Tongue (tissue), 2 donors: Measurements from ENCODE around the gene IKZF5. TPM values are rescaled to one million over a fixed set of nuclear protein-coding genes. Genes with fewer than 3 reads are reported as not detected.
A peak's percentile ranks its signal among the peaks of the same experiment; 100 is the strongest.

Experiments
- DNase-seq: peaks from one replicate; pipeline ENCODE4 v3.0.0-alpha.2; 2015
- total RNA-seq: library from RNA; depleted of rRNA; stranded (reverse); fragments of >200 nt; gene quantifications from one replicate; pipeline ENCODE4 v1.2.3, GENCODE V29; 2014

Gene IKZF5
- 10.6 TPM for total RNA-seq

- DNase-seq: peak; percentile 99
Measured at GRCh38 chr10:123008355-123009104, at the start of gene IKZF5, which contains the start of gene ACADSB. Gene IKZF5 (minus strand): TSS chr10:123008795. CDS start chr10:122998625, 10,170 bp downstream. Gene ACADSB (plus strand): TSS chr10:123009006. CDS start chr10:123009030, 24 bp downstream.

GRCh38 chr10:123057968-123058367 lies 49.4 kb upstream of the IKZF5 start:
- no peak for DNase-seq

GRCh38 chr10:123045961-123046731 lies 37.6 kb upstream of the IKZF5 start:
- no peak for DNase-seq

GRCh38 chr10:123044391-123044790 lies 35.8 kb upstream of the IKZF5 start:
- no peak for DNase-seq

GRCh38 chr10:123043409-123043925 lies 34.9 kb upstream of the IKZF5 start:
- DNase-seq: peak; percentile 75

- no peak for DNase-seq
Measured at GRCh38 chr10:123042708-123043408, 34.3 kb upstream of the IKZF5 start.

GRCh38 chr10:123039632-123039930 lies 31.0 kb upstream of the IKZF5 start:
- DNase-seq: no peak

GRCh38 chr10:123038782-123039631 lies 30.4 kb upstream of the IKZF5 start:
- peak; percentile 38 for DNase-seq

GRCh38 chr10:123035467-123036086 lies 27.0 kb upstream of the IKZF5 start:
- DNase-seq: no peak

GRCh38 chr10:123034332-123034731 lies 25.7 kb upstream of the IKZF5 start:
- no peak for DNase-seq

- no peak for DNase-seq
Measured at GRCh38 chr10:123031124-123031523, 22.5 kb upstream of the IKZF5 start.

GRCh38 chr10:123027861-123028260 lies 19.3 kb upstream of the IKZF5 start:
- no peak for DNase-seq

- no peak for DNase-seq
Measured at GRCh38 chr10:123026302-123026701, 17.7 kb upstream of the IKZF5 start.

GRCh38 chr10:123024540-123024939 lies 15.9 kb upstream of the IKZF5 start:
- no peak for DNase-seq

GRCh38 chr10:123021517-123021916 lies 12.9 kb upstream of the IKZF5 start:
- DNase-seq: peak; percentile 22

- no peak for DNase-seq
Measured at GRCh38 chr10:123019941-123020703, 11.5 kb upstream of the IKZF5 start.

- no peak for DNase-seq
Measured at GRCh38 chr10:123019264-123019663, 10.7 kb upstream of the IKZF5 start.

- DNase-seq: no peak
Measured at GRCh38 chr10:123018531-123018930, 9.9 kb upstream of the IKZF5 start.

GRCh38 chr10:123017421-123018165 lies 9.0 kb upstream of the IKZF5 start:
- DNase-seq: peak; percentile 16

GRCh38 chr10:123016228-123016627 lies 7.6 kb upstream of the IKZF5 start:
- no peak for DNase-seq
